Measurements from ENCODE around the gene NUBPL.
A peak's percentile ranks its signal among the peaks of the same experiment; 100 is the strongest.
"Not testable (repeated sequence)": the region's sequence is repeated elsewhere in the genome, so short reads cannot be mapped to it uniquely, and the experiment has no call there.

Gene NUBPL

GRCh38 chr14:31811693-31812628, 250.8 kb downstream of the NUBPL start:
- not testable (repeated sequence) for DNase-seq (ENCODE audit: low read depth)

GRCh38 chr14:31813724-31814490, 252.7 kb downstream of the NUBPL start:
- DNase-seq (ENCODE audit: low read depth), result not testable (repeated sequence)

DNA sequence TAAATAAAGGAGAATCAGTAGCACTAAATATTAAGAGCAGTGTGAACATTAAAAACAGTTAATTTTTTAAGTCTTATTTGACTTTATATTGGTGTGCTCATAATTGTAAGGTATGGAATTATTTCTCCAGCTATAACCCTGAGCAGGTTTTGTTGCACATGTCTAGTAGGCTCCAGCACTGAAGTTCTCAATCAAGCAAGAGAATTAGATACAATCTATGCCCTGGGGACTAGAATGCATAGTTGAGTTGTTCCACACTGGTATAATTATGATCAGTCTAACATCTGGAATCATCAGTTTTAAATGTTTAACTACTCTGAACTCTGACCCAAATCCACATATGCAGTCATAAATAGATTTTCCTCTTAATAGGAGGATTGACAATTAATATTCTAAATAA, 258.1 kb downstream of the NUBPL start:
- no peak for DNase-seq (ENCODE audit: low read depth)

- DNase-seq (ENCODE audit: low read depth), result no peak
Observed at GRCh38 chr14:31825459-31825858, 264.3 kb downstream of the NUBPL start.

DNA sequence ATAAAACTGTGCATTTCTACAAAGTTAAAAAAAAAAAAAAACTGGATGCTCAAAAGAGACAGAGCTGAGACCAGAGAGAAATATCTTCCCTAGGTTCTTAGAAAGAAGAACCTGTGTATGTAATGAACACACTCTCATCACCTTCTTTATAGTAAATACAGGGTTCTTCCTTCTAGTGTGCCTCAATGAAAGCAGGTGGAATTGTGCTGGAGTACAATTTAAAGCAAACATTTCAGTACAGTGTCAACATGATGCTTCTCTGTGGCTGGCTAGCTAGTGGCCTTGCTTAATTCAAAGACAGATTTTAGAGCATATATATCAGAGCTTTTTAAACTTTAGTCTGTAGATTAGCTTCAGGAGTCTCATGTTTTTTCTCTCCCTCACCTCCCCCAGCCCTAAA, 266.1 kb downstream of the NUBPL start:
- DNase-seq (ENCODE audit: low read depth), result no peak

GRCh38 chr14:31828946-31829868, 268.0 kb downstream of the NUBPL start:
- DNase-seq (ENCODE audit: low read depth), result peak; percentile 65

DNA sequence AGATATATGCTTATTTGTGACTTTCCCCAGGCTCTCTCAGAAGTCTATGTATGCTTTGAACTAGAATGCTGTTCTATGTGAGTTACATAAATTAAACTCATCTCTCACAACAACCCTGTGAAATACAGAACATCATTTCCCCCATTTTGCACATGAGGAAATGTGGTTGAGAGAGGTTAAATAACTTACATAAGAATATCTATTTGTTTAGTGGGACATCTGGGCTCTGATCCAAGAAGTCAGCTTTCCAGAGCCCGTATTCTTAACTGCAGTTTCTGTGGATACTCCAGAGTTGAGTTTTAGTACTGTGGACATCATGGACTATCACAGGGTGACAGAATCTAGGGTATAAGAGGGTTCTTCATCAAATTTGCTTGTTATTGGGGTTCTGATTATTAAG, 273.4 kb downstream of the NUBPL start:
- peak; percentile 14 for DNase-seq (ENCODE audit: low read depth)

DNA sequence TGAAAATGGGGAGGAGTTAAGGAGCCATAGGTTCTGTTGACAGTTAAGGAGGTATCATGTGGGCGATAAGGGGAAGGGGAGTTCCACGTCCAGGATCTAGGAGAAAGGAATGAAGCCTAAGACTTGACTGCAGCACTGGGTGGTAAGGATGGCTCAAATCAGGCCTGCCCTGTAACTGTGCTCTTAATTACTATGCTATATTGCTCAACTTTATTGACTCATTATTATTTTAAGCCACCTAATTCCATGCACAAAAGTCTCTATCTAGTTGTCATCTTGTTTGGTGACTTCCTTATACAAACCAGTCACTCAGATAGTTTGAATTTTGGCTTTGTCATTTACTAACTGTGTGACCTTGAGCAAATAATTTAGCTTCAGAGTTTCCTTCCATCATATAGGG, 273.8 kb downstream of the NUBPL start:
- DNase-seq (ENCODE audit: low read depth), result no peak

- DNase-seq (ENCODE audit: low read depth), result no peak
Observed at GRCh38 chr14:31837031-31837430, 275.8 kb downstream of the NUBPL start.

GRCh38 chr14:31842899-31843298, 281.7 kb downstream of the NUBPL start:
- DNase-seq (ENCODE audit: low read depth), result no peak

GRCh38 chr14:31843361-31844091, 282.3 kb downstream of the NUBPL start:
- DNase-seq (ENCODE audit: low read depth), result no peak

- no peak for DNase-seq (ENCODE audit: low read depth)
Observed at GRCh38 chr14:31854508-31855075, 293.4 kb downstream of the NUBPL start.

DNA sequence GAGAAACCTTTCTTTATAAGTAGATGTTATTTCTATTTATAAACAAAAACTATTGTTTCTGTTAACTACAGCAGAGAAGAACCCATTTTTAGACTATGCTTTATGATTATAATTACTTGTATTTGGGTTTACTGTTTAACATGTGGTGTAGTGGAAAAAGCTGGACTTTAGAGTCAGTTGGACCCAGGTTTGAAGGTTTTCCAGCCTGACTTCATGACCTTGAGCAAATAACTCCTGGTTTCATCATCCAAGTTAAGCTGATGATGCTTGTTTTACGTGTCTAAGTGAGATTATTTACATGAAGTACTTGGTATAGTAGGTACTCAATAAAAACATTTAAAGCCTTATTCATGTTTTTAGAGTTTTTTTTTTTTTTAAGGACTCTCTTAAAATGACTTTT, 294.1 kb downstream of the NUBPL start:
- DNase-seq (ENCODE audit: low read depth), result no peak

DNA sequence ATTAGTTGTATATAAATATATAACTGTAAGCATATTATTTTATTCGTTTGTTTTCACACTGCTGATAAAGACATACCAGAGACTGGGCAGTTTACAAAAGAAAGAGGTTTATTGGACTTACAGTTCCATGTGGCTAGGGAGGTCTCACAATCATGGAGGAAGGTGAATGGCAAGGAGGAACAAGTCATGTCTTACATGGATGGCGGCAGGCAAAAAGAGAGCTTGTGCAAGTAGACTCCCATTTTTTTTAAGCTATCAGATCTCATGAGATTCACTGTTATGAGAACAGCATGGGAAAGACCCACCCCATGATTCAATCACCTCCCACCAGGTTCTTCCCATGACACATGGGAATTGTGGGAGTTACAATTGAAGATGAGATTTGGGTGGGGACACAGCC, 294.8 kb downstream of the NUBPL start:
- not testable (repeated sequence) for DNase-seq (ENCODE audit: low read depth)

DNA sequence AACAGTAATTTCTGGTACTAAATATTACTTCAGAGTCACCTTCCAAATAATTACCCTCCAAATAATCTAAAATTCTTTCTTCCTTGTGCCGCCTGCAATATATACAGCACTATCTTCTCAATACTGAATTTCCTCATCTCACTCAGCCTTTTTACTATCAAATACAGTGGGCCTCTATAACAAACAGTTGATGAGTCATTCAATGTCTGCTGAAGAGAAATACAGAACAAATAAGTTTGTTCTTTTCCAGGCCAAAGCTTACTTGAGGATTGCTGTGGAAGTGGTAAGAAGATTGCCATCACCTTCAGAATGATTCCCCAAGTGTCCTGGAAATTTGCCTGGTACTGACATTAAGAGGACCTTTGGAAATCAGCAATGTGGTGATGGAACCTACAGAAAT, 297.7 kb downstream of the NUBPL start:
- no peak for DNase-seq (ENCODE audit: low read depth)

DNA sequence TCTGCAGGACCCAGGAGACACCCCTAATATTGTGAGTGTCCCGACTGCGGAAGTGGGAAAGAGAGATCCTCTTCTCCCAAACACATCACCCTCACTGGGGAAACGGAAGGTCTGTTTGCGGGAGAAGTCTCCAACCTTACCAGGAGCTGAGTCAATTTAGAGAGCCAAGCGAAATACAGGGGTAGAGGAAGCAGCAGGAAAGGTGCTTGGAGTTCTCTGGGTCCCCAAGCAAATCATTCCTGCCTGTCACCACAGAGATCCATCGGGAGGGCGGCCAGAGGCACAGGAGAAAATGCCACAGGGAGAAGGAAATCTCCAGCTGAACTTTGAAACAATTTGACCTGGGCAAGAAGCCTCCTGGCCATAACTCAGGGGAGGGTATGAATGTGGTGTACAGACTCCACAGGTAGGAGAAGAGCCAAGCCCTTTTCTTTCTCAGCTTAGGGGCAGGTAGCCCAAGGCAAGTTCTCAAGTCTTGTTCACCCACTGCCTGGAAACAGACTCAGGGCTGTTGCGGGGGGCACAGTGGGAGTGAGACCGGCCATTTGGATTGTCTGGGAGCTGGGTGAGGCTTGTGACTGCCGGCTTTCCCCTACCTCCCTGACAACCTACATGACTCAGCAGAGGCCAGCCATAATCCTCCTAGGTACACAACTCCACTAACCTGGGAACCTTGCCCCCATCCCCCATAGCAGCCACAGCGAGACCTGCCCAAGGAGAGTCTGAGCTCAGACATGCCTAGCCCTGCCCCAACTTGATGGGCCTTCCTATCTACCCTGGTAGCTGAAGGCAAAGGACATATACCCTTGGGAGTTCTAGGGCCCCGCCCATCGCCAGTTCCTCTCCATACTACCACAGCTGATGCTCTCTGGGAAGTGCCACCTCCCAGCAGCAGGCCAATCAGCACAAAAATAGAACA, 304.0 kb downstream of the NUBPL start:
- DNase-seq (ENCODE audit: low read depth), result no peak

DNA sequence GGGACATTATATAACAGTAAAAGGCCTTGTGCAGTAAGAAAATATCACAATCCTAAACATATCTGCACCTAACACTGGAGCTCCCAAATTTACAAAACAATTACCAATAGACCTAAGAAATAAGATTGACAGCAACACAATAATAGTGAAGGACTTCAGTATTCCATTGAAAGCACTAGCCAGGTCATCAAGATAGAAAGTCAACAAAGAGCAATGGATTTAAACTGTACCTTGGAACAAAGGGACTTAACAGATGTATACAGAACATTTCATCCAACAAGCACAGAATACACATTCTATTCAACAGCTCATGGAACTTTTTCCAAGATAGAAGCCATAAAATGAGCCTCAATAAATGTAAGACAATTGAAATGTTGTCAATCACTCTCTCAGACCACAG, 306.4 kb downstream of the NUBPL start:
- no peak for DNase-seq (ENCODE audit: low read depth)

GRCh38 chr14:31868096-31868495, 306.9 kb downstream of the NUBPL start:
- not testable (repeated sequence) for DNase-seq (ENCODE audit: low read depth)

GRCh38 chr14:31876741-31877140, 315.5 kb downstream of the NUBPL start:
- DNase-seq (ENCODE audit: low read depth), result no peak

- no peak for DNase-seq (ENCODE audit: low read depth)
Observed at GRCh38 chr14:31877255-31877798, 316.1 kb downstream of the NUBPL start.

Data from non-pigmented ciliary epithelial cell (primary cell).